HCT116 (cell line): ENCODE results near the gene VPS35.

Source experiments
- CBX3 ChIP-seq: IDR thresholded peaks from 2 replicates; pipeline ENCODE4 v1.6.1; 2012; ENCODE audit warnings: low read depth
- CTCF ChIP-seq, 3 experiments: fragments of 200-600 bp in 1 of 3; sonication (generic) in 1 of 3; IDR thresholded peaks in 2 of 3; conservative IDR thresholded peaks in 1 of 3; 2 replicates each; pipeline ENCODE4 v1.5.1; 2012 to 2017; ENCODE audit warnings: low read depth in 2 of 3, low read length in 2 of 3, antibody characterized with exemption in 1 of 3, borderline replicate concordance in 1 of 3, control low read depth in 1 of 3, mild to moderate bottlenecking in 1 of 3, mixed read lengths in 1 of 3, mixed run types in 1 of 3, moderate library complexity in 1 of 3; ENCODE audit not compliant: insufficient read depth in 1 of 3
- MAX ChIP-seq: IDR thresholded peaks from 2 replicates; pipeline ENCODE4 v1.6.1; 2012

DNA sequence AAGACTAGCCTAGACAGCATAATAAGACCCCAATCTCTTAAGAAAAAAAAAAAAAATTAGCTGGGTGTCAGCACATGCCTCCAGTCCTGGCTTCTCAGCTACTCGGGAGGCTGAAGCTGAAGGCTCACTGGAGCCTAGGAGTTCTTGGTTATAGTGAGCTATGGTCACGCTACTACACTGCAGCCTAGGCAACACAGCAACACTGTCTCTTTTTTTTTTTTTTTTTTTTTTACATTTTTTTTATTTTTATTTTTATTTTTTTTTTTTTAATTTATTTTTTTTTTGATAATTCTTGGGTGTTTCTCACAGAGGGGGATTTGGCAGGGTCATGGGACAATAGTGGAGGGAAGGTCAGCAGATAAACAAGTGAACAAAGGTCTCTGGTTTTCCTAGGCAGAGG is 4.6 kb upstream of the VPS35 start:
- no peak for TF ChIP-seq CTCF (IDR thresholded peaks at IDR 0.05 in 2 of 3, conservative IDR thresholded peaks at IDR 0.05 in 1 of 3; ENCODE audit: borderline replicate concordance in 1 of 3, insufficient read depth in 1 of 3, low read depth in 2 of 3, low read length in 2 of 3)
- TF ChIP-seq MAX = no peak
- TF ChIP-seq CBX3 = no peak
